ENCODE data around the gene ACOT8.
"Not testable (repeated sequence)": the region's sequence is repeated elsewhere in the genome, so short reads cannot be mapped to it uniquely, and the experiment has no call there.

The ACOT8 gene

DNA sequence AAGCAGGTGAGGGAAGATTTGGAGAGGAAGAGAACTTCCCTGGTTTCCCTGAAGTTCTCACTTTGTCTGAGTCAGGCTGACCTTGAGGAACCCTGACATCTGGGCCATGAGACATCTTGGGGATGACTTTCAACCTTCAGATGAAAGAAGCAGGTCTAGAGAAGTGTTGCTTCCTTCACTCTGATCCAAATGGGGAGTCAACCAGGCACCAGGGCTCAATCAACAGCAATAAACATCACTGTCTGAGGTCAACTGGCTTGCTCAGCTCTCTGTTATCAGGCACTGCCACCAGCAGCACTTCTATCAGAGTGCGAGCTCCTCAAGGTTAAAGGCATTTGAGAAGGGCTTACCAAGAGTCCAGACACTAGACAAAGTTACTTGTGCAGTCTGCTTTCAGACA, 6.3 kb downstream of the ACOT8 start:
- DNase-seq = no peak

DNA sequence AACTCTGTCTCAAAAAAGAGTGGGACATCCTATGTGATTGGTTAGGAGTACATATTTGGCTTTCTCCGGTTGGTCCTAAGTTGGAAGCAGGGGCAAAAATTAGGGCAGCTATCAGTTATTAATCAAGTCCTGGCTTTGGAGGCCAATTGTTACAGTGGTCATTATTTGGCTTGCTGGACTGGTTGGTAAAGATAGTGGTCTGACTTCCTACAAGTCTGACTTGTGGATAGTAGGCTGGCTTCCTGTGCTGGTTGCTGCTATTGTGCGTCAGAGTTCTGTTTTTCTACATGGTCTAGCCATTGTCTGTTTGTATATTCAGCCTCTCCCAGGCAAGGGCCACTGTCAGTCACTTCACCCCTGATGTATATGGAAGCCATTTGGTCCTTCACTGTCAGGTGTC, 7.0 kb downstream of the ACOT8 start:
- DNase-seq = no peak

DNA sequence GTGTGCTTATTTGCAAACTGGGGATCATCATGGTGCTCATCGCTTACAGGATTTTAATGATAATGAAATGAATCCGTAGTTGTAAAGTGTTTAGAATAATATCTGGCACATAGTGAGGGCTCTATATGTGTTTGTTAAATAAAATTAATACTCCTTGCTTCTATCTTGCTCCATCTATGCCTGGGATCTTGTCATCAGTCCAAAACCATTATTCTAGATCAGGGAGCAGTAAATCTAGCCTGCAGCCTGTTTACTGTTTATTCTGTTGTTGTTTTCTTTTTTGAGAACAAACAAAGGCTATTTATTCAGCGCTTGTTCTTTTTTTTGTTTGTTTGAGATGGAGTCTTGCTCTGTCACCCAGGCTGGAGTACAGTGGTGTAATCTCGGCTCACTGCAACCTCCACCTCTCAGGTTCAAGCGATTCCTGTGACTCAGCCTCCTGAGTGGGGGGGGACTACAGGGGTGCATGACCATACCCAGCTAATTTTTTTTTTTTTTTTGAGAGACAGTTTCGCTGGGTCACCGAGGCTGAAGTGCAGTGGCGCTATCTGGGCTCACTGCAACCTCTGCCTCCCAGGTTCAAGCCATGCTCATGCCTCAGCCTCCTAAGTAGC, 8.1 kb downstream of the ACOT8 start:
- DNase-seq = no peak

DNA sequence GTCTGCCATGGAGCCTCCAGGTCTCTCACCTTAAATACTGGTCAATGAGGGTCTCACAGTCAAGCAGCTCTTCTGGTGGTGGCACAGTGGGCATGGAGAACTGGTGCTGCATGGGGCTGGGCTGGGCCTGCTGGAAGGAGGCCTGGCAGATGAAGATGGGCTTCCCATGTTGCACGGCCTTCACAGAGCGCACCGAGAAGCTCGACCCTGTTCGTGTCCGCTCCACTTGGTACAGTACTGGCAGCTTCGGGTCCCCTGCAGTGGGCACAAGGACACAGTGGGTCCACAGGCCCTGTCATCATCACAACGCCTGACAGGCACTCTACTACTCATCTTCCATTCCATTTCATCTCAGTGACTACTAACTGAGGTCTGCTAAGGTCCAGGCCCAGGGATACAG, 8.8 kb downstream of the ACOT8 start:
- DNase-seq = no peak

DNA sequence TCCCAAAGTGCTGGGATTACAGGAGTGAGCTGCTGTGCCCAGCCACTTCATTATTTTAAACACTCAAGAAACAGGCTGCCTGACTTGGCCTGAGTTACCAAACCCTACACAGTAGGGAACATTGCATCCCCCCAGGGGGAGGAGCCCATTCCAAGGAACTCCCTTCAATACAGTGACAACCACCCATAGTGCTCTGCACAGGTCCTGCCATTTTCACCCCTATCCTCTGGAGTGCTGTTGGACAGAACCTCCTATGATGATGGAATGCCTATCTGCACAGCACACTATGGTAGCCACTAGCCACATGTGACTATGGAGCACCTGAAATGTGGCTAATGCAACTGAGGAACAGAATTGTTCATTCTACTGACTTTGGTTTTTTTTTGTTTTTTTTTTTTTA, 11.7 kb downstream of the ACOT8 start:
- DNase-seq = no peak

DNA sequence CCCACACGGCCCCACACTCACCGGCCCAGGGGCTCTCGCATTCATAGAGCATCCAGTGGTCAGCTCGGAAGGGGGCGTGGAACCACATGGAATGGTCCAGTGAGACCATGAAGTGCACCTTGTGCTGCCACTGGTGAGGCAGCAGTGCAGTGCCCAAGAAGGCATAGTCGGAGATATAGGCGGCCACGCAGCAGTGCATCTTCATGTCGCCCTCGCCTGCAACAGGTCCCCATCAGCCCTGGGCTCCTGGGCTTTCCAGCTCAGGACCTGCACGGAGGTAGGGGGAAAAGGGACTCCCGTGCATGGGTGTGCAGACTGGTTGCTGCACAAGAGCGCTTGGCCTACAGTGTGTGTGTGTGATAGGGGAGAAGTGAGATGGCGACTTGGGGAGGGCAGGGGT, 13.7 kb downstream of the ACOT8 start:
- no peak for DNase-seq

DNA sequence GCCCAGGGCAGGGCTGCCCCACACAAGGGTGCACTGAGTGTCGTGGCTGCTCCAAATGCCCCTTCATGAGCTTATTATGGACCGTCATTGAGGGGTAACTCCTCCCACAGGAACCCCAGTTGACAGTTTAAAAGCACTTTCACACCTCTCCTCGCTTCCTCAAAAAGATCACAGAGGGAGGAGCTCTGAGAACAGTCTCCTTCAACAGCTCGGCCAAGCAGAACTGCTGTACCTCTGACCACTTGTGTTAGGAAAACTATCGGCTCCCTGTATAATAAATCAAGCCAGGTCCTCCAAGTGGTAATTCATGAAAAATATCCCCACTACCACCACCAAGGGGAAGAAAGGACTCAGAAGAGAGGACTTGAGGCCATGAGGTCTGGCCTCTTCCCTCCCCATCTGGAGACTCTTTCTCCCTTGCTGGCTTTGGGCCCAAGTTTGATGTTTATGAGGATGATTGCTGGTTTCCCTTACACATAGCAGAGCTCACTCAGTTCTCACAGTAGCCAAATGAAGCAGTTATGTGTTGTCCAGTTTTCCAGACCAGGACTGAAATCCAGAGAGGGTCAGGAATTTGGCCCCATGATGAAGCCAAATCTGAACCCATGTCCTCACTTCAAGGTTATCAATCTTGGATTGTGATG, 14.9 kb downstream of the ACOT8 start:
- no peak for DNase-seq

DNA sequence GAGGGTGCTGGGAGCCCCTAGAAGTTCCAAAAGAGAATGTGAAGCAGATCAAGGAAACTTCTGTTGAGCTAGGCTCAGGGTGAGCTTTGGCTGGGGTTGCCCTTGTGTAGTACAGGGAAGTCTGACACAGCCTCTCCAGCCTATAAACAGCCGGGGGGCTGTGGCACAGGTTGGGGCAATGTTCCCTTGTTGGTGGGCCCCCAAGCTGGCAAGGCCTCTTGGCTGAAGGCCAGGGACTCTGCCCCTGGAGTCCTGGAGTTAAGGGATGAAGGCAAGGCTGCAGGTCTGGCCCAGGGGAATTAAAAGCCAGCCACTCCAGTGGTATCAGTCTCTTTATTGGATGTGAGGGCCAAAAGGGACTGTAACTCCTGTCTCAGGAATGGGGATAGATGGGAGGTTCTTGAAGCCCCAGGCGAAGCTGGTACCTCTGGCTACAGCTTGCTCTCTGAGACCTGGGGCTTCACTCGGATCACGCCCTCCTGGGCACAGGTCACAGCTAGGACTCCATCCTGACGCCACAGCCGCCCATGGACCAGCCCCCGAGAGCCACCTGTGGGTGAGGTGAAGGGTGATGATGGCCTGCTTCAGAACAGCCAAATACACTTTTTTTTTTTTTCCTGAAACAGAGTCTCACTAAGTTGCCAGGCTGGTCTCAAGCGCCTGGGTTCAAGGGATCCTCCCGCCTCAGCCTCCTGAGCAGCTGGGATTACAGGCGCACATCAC, 15.6 kb downstream of the ACOT8 start:
- no peak for DNase-seq

DNA sequence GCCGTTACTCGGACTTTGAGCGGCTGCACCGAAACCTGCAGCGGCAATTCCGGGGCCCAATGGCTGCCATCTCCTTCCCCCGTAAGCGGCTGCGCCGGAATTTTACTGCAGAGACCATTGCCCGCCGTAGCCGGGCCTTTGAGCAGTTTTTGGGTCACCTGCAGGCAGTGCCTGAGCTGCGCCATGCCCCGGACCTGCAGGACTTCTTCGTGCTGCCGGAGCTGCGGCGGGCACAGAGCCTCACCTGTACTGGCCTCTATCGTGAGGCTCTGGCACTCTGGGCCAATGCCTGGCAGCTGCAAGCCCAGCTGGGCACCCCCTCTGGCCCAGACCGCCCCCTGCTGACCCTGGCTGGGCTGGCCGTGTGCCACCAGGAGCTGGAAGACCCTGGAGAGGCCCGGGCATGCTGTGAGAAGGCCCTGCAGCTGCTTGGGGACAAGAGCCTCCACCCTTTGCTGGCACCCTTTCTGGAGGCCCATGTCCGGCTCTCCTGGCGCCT, 16.4 kb downstream of the ACOT8 start:
- DNase-seq = no peak

DNA sequence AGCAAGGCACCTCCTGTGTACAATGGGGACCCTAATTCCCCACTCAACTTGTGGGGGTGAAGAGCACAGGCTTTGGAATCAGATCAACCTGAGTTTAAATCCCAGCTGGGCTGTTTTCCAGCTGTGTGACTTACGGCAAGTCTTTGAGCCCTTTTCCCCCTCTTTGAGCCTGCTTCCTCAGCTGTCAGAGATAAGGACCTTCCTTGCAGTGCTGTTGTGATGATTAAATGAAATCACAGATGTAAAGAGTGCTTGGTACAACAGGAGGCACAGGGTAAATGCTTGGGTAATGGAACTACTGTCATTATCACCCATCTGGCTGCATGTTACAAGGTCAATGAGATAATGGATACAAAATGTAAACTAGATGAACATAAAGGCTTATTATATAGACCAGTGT, 20.4 kb downstream of the ACOT8 start:
- DNase-seq = no peak

DNA sequence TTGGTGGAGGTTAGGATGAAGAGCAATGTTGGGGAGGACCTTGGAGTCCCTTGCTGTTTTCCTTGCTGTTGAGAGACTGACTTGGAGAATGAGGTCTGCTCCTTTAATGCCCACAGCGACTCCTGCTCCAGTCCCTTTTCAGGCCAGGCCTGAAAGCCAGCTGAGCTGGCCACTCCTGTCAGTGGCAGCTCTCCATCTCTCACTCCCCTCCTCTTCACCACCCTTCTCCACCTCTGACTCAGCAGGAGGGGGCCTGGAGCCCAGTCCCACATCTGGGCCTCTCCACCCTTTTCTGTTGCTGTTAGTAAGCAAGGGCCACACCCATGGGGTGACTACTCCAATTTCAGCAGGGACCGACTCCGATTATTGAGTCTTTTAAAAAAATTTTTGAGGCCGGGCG, 21.4 kb downstream of the ACOT8 start:
- no peak for DNase-seq

DNA sequence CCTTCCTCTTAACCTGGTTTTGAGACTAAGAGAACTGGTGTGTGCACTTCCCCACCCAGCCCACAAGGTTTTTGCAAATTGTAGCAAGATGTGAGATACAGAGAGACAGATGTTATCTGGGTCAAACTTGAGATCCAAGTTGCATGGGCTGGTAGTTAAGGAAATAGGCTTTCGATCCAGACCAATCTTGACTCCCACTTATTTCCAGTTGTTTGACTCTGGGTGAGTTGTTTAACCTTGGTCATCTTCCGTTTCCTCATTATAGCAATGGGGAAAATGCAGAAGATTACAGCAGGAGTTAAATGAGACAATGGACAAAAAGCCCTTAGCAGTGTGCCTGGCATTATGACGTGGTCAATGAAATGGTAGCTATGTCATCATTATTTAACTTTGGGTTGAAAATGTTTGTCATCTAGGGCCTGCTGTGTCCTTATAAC, 21.8 kb downstream of the ACOT8 start:
- no peak for DNase-seq

DNA sequence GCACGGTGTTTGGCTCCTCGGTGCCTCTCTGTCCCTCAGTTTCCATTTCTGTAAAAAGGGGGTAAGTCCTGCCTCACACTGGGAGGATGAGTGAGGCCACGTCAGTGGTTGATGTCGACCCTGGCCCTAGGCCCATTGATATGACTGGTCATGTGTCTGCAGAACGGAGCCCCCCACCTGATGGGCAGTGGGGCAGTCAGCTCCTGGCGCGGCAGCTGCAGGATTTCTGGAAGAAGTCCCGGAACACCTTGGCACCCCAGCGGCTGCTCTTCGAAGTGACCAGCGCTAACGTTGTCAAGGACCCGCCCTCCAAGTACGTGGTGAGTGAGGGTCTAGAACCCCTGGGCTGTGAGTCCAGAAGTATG, 22.4 kb downstream of the ACOT8 start:
- DNase-seq = no peak

DNA sequence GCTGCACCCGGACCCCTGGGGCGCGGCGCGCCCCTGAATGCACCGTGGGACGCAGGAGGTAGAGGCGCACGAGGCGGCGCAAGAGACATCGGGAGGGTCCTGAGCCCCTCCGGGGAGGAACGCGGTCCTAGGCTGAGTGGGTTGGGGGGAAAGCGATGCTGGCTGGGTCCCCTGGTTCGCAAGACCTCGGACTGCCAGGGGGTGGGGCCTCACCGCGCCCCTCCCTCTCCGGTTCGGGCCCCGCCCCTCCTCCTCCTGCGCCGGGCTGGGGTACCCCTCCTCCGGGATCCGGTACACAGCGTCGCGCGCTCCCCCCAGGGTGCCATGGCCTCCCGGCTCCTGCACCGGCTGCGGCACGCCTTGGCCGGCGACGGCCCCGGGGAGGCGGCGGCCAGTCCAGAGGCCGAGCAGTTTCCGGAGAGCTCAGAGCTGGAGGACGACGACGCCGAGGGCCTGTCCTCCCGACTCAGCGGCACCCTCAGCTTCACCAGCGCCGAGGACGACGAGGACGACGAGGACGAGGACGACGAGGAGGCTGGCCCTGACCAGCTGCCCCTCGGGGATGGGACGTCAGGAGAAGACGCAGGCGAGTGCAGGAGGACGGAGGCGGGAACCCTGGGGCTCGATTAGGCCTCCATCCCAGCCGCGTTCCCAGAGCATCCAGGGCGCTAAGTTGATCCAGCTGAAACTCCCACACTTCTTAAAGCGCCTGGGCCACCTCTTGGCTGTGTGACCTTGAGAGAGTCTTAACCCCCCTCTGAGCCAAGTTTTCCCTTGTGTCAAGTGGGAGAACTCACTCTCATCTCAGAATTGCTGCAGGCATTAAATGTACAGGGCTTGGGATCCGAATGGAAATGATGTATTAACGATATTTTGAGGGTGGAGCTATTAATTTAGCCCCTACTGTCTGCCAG, 23.1 kb downstream of the ACOT8 start:
- no peak for DNase-seq

DNA sequence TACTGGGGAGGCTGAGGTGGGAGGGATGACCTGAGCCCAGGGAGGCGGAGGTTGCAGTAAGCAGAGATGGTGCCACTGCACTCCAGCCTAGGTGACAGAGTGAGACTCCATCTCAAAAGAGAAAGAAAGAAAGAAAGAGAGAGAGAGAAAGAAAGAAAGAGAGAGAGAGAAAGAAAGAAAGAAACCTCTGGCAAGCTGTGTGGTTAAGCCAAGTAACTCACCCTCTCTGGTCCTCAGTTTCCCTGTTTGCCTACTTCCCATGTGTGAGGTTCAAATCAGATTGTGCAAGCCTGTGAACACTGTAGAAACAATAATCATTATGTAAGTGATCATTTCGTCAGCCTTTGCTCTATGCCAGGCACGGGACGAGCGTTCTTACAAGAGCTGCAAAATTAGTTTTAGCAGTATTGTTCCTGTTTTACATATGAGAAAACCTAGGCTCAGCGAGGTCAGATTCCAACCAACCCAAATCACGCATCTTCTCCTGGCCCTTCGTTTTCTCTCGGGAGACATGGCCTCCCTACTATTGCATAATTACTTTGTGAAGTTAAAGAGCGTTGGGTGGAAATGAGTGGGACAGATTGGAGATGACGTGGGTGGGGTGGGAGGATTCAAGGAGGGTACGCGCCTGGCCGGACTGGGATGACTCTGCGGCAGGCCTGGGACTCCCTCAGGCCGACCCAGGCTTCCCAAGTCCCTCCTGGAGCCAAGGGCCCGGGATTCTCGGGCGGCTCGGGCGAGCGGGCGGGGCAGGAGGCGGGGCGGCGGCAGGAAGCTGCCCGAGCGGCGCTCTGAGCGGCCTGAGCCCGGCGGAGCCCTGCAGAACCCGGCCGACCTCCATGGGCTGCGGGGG, 23.9 kb downstream of the ACOT8 start, which contains the start of gene SNX21:
SNX21 (plus strand) TSS at position 770 of the 853 bp plus-strand sequence. CDS start 121 bp downstream, outside the sequence.
- peak; percentile 19 for DNase-seq

DNA sequence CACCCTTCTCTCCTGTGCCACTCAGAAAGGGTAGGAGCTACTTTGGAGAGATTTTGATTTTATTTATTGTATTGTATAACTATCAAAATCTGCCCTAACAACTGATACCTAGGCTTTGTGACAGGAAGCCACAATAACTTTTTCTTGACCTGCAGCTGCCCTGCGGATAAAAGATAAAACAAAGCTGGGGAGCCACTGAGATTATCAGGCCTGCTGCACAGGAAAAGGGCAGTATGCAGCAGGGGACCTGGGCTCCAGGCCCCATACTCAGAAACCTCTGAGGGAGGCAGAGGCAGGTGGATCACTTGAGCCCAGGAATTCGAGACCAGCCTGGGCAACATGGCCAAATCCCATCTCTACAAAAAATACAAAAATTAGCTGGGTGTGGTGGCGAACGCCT, 24.6 kb downstream of the ACOT8 start:
- DNase-seq = no peak

DNA sequence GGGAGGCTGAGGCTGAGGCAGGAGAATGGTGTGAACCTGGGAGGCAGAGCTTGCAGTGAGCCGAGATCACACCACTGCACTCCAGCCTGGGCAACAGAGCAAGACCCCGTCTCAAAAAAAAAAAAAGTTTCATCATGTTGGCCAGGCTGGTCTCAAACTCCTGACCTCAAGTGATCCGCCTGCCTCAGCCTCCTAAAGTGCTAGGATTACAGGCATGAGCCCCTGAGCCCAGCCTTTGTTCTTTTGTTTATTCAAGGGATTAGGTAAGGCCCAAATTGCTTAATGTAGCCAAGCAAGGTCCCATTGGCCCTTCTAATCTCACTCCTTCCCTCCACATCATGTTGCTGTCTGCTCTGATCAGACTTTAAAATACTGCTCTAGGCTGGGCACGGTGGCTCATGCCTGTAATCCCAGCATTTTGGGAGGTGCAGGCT, 27.5 kb downstream of the ACOT8 start:
- not testable (repeated sequence) for DNase-seq

DNA sequence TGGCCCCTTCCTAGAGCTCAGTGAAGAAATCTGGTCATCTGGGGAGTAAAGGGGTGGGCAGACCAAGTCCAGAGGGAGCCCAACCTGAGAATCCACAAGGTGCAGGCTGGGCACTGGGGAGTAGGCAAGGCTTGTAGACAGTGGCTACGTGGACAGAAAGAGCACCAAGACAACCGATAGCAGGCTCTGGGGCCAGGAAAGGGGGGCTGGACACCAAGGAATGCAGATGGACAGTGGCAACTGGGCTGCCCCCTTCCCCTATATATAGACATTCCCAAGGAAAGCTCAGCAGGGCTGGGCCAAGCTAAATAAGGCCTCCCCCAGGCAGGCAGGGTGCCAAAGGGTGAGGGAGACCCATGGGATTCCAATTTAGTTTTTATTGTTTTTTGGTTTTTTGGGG, 28.6 kb downstream of the ACOT8 start:
- DNase-seq = no peak

DNA sequence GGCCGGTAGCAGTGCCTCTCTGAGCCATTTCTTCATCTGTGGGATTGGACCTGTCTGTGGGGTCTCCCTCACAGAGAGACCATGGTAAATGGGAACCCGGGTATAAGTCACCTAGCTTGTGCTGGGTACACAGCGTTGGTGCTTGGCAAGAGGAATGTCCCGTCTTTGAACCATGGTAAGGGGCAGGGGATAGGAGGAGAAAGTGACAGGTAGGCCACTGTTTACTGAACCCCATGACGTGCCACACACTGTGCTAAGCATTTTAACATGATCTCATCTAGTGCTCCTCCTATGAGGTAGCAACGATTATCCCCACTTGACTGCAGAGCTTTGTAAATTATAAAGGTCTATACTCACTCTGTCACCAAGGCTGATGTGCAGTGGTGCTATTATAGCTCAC, 29.5 kb downstream of the ACOT8 start:
- no peak for DNase-seq

DNA sequence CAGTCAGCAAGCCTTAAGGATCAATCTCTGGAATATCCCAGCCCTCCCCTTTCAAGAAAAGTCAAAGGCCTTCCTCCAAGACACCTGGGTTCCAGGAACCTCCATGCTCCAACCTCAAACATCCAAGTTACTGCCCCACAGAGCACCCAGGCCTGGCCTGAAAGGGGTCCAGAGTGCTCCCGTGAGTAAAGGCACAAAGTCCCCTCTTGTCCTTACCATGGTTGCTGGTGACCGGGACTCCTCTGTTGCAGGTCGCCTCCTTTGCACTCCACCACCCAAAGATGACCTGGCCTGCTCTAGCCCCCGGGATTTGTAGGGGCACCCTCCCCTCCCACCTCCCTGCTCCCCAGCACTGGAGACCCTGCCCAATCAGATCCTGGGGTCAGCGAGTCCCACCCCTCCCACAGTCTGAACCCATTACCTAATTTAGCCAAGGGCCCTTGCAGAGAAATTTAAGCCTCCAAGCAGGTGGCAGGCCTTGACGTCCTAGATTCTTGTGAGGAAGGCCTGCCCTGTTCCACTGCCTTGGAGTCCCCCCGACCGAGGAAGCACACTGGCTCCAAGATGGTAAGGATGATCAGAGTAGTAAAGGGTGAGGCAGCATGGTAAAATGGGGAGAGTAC, 30.1 kb downstream of the ACOT8 start, which contains the start of gene TNNC2:
TNNC2 (minus strand) TSS at position 283 of the 623 bp plus-strand sequence; CDS start at position 219, 64 bp downstream.
- DNase-seq = no peak

DNA sequence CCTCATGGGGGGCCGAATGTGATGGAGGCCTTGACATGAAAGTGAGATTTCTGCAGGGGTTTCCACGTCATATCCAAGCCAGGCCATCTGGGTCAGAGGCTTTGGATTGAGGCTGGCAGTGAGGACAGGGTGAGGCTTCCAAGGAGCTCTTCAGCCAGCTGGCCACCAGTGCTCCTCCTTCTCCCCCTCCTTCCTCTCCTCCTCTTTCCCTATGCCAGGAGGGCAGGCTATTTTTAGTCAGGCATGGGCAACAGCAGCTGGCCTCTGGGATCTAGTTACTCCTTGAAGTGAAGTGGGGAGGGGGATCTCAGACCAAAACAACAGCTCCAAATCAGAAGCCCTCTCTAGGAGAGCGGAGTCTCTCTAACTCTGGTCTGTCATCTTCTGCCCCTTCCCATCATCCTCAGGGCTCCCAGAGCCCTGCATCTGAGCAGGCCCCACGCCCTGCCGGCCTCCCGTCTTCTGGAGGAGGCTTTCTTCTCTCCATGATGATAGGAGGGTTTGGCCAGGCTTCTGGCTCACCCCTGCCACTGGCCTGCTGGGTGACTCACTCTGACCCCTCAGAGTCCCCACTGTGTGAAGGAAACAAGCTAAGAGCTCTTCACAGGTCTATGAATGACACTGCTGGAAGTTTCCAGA, 30.7 kb downstream of the ACOT8 start:
- DNase-seq = no peak
